Measurements from ENCODE around the gene HTRA1.

- TF ChIP-seq CTCF (conservative IDR thresholded peaks at IDR 0.05) (no peak), ZFX (IDR thresholded peaks at IDR 0.05) (no peak)
Measured at GRCh38 chr10:122468307-122468925, 7.1 kb downstream of the HTRA1 start.

All from C4-2B (cell line).